Smooth muscle cell of the brain vasculature (primary cell): ENCODE data around the gene ZP1.

ENCODE experiments used
- DNase-seq: peaks from one replicate; pipeline ENCODE4 v3.0.0-alpha.2; 2012; ENCODE audit warnings: low read depth, low spot score

Gene ZP1

DNA sequence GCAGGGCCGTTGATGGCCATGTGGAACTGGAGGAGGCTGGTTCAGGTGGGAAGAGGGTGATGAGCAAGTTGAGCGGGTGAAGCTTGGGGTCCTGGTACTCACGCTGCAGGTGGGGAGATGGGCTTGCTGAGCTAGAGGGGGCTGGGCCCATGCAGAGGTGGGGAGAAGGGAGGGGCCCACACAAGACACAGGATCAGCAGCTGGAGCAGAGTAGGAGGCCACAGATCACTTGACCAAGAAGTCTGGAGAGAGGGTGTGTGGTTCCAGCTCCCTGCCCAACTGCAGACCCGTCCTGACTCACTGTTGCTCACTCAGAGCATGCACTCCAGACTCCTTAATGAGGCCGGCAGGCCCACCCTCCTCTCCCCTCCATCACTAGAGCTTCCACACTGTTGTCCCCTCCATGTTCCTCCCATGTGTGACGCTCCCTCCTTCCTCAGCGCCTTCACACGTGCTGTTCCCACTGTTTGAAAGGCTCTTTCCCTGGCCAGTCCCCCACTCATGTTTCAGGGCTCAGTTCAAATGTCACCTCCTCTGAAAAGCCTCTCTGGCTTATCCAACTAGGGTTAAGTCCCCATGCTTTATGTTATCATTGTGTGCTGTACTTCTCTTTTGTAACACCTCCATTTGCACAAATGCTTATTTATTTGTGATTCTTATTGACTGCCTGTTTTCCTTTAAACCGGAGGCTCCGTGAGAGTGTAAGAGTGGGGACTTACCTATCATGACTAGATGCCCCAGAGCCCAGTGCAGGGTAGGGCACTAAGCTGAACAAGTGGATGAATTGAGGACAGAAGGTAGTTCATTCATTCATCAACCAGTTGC, 23.1 kb upstream of the ZP1 start:
- DNase-seq, result no peak

DNA sequence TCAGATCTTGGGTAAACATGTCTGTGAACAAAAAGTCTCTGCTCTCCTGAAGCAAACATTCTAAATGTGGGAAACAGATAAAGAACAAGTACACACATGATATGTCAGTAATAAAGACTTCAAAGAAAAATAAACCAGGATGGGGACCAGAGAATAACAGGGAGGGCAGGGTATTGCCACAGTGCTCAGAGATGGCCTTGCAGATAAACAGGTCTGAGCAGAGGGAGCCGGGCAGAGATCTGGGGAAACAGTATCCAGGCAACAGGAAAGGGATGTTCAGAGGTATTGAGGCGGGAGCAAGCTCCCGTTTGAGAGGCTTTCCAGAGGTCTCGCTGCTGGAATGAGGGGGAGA, 22.5 kb upstream of the ZP1 start:
- no peak for DNase-seq

DNA sequence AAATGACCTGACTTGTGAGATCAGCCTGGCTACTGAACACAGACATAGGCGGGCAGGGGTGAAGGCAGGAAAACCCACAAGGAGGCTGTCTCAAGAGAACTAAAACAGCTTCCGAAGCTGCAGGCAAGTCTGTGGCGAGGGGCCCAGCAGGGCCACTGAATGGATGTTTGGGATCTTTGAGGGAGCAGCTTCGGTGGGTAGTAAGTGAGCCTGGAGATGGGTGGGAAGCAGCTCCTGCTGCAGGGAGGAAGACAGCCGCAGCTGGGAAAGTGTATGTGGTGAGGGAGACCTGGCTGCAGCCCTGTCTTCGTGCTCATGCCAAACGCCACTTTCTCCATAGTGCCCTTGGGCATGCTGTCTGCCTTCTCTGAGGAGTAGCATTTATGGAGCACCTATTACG, 22.0 kb upstream of the ZP1 start:
- no peak for DNase-seq

DNA sequence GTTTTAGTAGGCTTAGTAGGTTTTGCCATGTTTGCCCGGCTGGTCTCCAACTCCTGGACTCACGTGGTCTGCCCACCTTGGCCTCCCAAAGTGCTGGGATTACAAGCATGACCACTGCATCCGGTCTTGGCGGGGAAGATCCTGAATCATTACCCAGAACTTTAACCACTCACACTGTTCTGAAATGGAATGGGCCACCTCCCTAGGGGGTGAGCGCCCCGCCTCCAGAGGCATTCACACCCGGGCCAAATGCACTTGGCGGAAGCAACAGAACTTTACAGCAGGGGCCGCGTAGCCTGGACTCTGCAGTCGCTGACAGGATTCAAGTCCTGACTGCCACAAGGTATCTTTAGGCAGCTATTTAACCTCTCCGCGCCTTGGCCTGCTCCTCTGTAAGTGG, 20.1 kb upstream of the ZP1 start:
- DNase-seq, result no peak

DNA sequence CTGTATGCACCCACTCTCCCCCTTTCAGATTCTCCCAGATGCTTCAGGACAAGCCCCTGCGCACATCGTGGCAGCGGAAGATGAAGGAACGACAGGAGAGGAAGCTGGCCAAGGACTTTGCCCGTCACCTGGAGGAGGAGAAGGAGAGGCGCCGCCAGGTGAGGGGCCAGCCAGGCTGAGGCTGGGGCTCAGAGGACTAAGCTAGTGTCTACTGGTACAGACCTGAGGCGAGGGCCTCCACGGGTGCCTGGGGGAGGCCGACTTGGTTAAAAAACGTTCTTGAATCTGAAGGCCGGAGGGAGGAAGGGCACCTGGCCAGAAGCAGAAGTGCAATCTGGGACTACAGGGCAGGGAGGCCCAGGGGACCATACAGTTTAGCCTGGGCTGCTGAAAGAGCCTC, 19.4 kb upstream of the ZP1 start:
- no peak for DNase-seq

DNA sequence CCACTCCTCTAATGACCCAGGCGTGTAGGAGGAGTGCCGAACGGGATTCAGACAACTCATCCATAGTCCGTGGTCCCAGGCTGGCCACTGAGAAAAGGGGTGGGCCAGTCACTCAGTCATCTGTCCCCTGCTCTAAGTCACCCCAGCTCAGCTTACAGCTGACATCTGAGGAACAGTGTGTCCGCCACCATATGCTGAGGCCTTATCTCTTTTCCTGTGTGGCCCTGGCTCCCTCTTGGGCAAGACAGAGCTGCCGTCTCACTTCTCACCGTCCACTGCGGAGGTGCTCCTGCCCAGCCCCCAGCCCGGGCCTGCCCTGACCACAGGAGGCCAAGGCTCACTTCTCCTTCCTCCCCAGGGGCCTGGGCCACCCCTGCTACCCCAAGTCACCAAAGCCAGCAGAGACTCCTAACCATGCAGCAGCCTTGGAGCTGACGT, 18.6 kb upstream of the ZP1 start:
- DNase-seq, result no peak

DNA sequence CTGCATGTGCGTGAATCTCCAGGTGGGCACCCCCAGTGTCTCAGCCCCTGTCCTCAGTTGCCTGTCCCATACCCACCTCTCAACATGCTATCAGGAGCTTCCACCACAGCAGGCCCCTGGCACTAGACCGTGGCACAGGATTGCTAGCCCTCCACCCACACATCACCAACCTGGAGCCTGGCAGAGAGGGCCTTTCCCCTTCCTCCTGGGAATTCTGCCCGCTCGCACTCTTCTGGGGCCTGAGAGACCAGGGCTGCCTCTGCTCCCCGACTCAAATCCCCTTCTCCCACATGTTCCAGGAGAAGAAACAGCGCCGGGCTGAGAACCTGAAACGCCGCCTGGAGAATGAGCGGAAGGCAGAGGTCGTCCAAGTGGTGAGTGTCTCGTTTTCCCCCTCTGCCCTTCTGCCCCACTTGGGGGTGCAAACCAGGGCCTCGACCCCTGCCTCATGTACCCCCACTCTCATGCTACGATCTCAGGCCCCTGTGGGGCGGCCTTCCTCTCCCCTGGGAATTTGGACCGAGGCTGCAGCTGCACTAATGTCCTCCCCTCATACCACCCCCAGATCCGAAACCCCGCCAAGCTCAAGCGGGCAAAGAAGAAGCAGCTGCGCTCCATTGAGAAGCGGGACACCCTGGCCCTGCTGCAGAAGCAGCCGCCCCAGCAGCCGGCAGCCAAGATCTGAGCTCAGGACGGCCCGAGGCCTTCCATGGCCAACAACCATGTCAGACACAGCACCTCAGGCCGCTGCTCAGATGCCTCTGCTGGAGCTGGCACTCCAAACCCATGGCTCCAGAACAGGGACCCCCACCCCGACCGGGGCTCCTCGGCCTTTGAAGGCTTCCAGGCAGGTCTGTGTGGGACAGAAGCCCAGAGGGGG, 17.5 kb upstream of the ZP1 start:
- no peak for DNase-seq

DNA sequence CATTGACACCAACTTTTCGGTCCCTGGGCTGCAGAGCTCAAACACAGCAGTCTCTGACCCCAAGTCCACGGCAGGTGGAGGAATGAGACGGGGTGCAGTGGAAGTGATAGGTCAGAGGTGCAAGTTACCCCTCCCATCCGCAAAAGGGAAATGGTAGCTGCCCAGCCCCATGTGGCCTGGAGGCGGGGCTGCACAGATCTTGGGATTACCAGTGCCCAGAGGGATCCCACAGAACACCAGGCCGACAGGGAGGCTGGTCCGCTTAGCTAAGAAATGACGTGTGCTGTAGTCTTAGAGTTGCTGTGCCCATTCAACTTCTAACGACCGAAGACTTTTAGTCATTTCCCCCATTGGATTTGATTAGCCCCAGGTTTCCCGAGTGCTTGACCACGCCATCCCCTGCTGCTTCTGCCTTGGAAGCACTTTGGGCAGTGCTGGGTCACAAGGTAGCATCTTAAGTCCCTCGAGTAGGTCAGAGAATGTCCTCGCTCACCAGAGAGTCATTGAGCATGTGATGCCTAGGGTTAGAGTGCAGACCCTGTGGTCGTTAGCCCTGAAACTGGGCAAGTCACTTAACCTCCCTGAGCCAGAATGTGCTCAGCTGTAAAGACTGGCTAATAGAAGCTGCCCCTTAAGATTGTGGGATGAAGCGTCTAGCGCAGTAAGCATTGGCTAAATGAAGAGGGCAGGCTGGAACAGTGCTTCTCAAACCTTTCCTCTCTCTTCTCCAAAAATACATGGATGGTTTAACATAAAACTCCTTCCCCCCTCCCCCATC, 15.8 kb upstream of the ZP1 start:
- no peak for DNase-seq

DNA sequence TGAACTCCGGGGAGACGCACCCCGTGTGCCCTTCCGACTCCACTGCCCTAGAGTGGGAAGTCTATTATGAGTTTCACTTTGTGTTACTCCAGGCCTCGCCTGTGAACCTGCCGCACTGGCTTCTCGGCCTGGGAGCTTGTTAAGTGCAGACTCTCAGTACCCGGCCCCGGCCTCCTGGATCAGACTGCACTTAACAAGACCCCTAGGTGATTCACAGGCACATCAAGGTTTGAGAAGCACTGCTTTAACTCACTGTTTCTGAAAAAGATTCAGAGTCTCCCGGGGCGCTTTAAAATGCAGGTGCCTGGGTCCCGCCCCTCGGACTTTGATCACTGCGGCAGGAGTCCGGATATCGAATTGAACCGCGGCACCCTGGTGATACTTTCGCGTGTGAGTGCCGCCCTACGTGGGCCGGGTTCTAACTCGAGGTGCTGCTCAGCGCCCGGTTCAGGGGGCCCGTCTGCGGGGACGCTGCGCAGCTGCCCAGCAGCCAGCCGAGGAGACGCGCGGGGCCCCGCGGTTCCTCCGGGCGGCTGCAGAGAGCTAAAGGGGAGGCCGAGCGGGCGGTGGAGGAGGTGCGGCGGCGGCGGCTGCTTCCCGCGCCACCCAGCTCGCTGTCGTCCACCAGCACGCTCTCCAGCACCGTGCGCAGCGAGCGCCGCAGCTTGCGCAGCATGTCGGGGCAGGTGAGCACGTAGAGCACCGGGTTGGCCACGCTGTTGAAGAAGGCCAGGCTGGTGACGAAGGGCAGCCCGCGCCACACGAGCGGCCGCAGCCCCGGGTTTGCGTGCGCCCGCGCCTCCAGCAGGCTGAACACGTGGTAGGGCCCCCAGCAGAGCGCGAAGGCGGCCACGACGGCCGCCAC, 15.0 kb upstream of the ZP1 start:
- no peak for DNase-seq

DNA sequence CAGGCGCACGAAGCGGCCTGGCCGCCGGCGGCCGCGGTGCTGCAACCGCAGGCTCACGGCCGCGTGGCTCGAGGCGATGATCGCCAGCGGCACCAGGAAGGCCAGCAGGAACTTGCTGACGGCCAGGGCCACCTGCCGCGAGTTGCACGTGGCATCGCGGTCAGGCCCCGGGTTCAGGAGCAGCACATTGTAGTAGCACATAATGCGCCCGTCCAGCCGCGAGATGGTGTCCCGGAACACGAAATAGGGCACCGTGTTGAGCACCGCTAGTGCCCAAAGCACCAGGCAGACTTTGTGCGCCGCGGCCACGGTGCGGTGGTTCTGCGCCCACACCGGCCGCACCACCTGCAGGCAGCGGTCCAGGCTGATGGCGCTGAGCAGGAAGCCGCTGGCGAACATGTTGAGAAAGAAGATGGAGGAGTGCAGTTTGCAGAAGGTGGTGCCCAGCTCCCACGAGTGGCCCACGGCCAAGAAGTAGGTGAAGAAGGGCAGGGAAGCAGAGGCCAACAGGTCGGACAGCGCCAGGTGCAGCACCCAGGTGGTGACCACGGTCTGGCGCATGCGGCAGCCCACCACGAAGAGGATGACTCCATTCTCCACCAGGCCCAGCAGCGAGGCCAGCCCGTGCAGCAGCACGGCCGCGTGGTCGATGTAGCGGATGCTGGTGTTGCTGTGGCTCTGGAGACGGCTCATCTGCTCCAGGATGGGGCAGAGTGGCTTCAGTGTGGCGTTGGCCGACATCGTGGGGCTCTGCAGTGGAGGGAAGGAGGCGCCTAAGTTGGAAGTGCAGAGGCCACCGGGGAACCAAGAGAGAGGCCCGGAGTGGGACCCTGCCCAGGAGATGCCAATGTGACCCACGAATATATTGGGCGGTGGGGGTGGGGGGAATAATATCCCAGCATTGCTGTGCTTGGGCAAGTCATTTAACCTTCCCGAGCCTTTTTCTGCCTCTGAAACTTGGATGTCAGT, 14.1 kb upstream of the ZP1 start:
- DNase-seq, result no peak

DNA sequence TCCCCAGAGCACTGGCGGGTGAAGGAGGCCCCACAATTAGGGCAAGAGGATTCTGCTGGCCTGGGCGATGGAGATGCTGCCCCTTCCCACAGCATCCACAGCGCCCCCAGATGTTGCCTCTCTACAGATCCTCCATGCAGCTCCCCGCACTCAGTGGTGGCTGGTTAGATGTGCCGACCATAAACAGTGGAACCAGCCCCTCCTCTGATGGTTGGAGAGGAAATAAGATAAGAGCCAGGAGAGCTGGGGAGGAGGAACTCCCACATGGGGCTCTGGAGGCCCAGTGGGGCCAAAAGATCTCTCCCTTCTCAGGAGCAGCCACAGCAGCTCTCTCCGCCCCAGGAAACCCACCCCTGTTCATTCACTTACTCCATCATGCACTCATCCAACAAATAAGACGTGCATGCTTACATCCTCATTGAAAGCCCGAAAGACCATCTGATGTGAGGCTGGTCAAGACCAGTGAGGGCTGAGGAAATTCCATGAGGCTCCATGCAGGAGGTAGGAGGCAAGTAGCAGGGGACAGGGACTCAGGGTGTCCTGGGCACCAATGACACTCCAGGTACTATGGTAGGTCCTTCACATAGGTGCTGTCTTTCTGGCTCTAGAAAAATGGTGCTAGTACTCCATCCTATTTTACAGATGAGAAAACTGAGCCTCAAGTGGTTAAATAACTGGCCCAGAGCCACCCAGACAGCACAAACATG, 13.0 kb upstream of the ZP1 start:
- no peak for DNase-seq

DNA sequence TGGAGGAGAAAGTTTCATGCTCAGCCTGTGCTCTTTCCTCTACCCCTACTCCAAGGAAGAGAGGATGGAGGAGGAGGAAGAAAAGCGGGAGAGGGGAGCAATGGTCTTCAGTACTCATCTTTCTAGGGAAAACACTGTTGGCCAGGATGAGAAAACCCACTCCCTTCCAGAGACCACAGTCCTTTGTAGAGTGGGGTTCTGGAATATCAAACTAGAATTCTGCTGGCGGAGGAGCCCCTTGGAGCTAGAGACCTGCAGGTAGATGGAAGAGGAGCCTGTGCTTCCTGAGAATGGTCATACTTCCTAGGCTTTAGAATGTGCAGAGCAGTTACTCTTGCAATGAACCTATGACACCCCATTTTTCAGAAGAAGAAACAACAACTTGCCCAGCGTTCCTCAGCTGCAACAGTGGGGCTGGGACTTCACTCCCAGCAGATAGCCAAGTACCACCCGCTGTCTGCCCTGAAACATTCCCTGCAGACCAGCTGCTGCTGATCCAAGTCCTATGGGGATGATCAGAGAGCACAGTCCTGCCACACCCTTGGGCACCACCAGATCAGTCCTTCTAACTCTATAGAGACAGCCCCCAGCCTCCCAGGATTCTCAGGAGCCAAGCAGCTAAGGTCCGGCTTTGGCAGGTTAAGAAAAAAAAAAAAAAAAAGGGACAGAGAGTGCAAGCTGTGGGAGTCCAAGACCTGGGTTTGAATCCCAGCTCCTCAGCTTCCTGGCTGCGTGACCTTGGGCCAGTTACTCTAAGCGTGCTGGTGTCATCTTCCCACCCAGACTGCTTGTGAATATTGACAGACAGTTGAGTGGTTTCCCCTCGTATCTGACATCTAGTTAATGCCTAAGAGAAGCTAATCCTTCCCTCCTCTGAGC, 12.3 kb upstream of the ZP1 start:
- DNase-seq, result no peak

DNA sequence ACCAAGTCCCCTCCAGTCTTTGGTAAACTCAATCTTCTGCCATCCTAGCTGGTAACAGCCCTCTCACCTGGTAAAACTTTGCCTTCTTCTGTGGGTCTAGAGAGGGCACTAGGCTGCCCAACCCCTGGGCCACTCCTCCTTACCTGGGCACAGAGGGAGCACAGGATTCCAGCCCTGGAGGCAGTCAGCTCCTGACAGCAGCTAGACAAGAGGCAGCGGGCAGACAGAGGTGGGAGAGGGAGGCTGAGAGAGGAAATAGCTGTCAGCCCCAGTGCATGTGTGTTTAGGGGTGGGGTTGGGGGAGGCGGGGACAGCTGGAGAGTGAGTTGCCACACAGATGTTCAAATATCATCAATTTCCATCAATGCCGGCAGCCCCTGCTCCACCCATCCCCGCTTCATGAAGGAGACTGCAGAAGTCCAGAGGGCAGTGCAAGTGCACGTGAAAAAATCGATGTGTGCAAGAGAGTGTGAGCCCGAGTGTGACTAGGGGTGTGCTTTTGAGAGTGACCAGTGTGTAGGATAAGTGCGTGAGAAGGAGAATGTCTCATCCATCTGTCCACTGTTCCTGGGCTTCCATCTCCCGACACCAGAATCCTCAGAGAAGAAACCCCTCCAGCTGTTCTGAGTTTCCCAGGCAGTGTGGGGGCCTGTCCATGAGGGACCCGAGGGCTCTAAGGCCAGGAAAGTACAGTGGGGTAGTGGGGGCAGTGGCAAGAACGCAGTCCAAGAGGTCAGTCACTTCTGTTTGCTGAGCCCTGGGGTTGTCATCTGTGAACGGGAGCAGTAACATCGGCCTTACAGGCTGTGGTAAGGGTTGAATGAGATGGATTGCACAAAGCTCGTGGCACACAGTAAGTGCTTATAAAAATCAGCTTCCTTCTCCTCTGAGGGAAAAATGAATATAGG, 11.4 kb upstream of the ZP1 start, which contains the start of gene PTGDR2:
PTGDR2 (minus strand) TSS at position 225 of the 908 bp plus-strand sequence. CDS start 2,228 bp downstream, outside the sequence.
- DNase-seq, result no peak

DNA sequence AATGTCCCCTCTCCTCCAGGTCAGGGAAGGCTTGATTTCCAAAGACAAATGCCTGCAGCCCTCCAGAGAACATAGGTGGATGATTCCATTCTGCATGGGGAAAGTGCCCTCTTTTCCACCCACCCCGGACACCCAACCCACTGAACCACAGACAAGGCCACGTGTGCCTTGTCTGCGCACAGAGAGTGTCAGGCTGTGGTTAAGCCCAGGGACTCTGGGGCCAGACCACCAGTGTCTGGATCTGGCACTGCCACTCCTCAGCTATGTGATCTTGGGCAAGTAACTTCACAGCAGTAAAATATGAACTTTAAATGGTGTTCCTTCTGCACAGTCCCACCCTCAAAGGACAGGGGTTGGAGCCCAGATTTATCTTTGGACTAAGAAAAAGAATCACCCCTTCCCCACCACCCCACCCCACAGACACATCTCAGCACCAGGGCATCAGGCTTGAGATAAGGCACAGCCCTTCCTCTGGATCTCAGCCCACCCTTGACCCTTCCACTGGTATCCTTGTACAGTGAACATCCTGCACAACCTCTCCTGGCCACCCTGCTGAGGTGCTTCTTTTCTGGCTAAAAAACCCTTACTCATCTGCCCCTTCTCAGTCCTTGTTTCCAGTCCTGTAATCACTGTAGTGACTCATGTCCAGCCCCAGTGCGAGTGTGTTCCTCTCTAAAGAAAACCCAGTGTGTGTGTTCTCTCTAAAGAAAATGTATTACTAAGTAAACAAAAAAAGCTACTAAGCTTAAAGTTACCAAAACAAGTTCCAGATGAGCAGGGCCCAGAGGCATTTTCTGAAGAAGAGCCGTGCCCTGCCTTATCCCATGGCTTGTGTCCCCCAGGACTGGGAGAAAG, 9.7 kb upstream of the ZP1 start:
- DNase-seq, result no peak

DNA sequence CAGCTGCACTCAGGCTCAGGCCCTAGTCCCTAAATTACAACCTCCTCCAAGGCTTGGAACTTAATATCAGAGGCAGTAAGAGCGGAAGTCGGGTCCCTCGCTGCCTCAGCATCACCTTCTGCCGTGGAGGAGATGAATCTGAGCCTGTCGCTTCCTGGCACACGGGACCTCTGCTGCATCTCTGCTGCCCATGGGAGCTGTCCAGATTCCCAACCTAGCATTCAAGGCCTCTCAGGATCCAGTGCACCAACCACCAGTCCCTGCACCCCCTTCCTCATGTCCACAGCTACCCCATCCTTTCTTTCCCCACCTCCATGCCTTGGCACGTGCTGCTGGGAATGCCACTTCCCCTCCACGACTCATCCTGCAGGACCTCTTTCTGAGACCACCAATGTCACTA, 9.1 kb upstream of the ZP1 start:
- DNase-seq, result no peak

DNA sequence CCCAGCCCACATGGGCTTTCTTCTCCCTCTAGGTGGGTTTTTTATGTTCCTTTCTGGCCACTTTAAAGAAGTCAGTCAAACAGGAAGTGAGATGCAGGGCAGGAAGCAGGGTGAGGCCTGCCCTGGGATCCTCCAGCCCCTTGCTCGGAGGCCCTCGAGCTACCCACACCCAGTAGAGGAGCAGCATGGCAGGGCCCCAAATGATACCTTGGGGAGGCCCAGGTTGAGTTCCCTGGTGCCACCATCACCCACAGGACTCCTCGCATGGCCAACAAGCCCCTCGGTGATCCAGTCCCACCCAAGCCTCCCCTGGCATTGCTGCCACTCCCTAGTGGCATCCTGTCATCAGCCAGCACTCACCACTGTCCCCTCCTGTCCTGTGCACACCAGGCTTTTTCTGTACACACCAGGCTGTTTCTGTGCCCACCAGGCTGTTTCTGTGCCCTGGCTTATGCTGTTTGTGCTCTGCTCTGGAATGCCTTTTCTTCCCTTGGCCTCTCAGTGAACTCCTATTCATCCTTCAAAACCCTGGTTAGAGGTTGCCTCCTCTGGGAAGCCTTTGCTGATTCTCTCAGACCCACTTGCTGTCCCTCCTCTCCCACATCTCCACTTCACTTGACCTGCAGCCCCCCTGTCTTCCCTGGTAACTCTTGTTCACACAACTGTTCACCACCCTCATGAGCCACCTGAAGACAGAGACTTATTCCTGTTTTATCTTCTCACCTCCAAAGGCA, 8.4 kb upstream of the ZP1 start:
- DNase-seq, result no peak
